ENCODE data around the gene ZBTB20. TPM values are rescaled to one million over a fixed set of nuclear protein-coding genes. Genes with fewer than 3 reads are reported as not detected.

The ZBTB20 gene
- polyA plus RNA-seq, 1 of the 3 experiments (the other 2 are of a cell fraction): 0.43 TPM

DNA sequence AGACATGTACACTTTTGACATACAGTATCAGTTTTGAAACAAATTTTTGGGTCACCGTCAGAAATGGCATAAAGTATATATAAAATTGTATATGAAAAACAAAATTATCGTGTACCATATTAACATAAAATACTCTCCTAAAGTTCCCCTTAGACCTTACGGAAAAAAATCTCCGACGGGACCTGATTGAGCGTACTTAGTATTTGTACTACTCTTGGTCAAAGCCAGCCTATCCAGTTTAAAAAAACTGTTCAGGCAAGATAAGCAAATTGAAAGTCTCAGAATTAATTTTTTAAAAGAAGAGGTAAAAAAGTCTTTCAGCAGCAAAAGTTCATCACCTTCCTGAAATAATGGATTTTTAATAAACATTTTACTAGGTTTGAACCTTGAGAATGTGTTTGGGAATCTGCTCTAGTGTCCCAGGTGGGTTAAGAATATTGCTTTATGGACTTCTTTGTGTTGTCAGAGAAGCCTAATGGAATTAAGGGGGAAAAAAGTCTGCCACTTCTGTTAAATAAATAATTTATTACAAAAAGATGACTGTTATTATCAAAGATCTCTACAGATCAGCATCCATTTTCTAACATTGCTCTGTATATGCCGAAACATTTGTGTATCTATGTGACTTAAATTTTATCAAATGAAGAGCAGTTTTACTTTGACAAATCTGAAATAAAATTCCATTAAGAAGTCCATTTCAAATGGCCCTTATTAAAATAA is 48.6 kb downstream of the ZBTB20 start:
- Histone ChIP-seq H3K9me2 (no peaks in the 10 kb centered on the region), H3K27ac (ENCODE audit: low read depth in 2 of 2, low read length in 1 of 2) (peak overlapping the region in 1 of 2 experiments; percentile 28; a peak in 1 of 4 replicates), H3K36me3 (replicated peaks in 1 of 2; ENCODE audit: control insufficient read depth in 1 of 2, insufficient read depth in 2 of 2, low read length in 1 of 2) (peaks cover 0 to 1% of the 10 kb centered on the region in 2 experiments), H3K27me3 (ENCODE audit: insufficient read depth) (no peaks in the 10 kb centered on the region), H4K20me1 (ENCODE audit: insufficient read depth) (no peaks in the 10 kb centered on the region), H3K79me2 (ENCODE audit: insufficient read depth) (no peaks in the 10 kb centered on the region), H3K4me3 (ENCODE audit: low read depth in 2 of 2, low read length in 1 of 2) (no peak overlapping the region), H3K4me1 (ENCODE audit: control insufficient read depth in 1 of 2, insufficient read depth in 2 of 2, low read depth in 1 of 2, low read length in 1 of 2) (peaks cover 15 to 16% of the 10 kb centered on the region in 2 experiments; a peak in 3 of 4 replicates), H3K4me2 (no peak overlapping the region), H3F3A (replicated peaks; ENCODE audit: insufficient read depth) (no peaks in the 10 kb centered on the region), H2AFZ (ENCODE audit: low read depth) (no peak overlapping the region), H3K9me3 (no peaks in the 10 kb centered on the region), H3K9ac (no peak overlapping the region)
- ChIA-PET POLR2A (no interaction called here), CTCF (interaction anchor here (0.6 to 1.0 kb wide), 2 partner anchors 271 to 1657 kb away, joined by 3 read pairs; no protein-coding TSS in a partner anchor)
- TF ChIP-seq ELF1 (IDR thresholded peaks at IDR 0.05): no peak
- no peak for TF ChIP-seq MEF2A (IDR thresholded peaks at IDR 0.05; ENCODE audit: borderline replicate concordance, low read depth)
- no peak for TF ChIP-seq RCOR1 (IDR thresholded peaks at IDR 0.05; ENCODE audit: low read length)
- no peak for TF ChIP-seq YY1 (IDR thresholded peaks at IDR 0.05; ENCODE audit: low read depth)
- TF ChIP-seq NFIC (IDR thresholded peaks at IDR 0.05; ENCODE audit: borderline replicate concordance): no peak
- no peak for TF ChIP-seq NRF1 (IDR thresholded peaks at IDR 0.05; ENCODE audit: low read depth, low read length)
- no peak for TF ChIP-seq TAF1 (IDR thresholded peaks at IDR 0.05; ENCODE audit: borderline replicate concordance, low read depth, low read length)
- no peak for TF ChIP-seq MXI1 (IDR thresholded peaks at IDR 0.05; ENCODE audit: low read depth, low read length)
- TF ChIP-seq, protein P1, sequence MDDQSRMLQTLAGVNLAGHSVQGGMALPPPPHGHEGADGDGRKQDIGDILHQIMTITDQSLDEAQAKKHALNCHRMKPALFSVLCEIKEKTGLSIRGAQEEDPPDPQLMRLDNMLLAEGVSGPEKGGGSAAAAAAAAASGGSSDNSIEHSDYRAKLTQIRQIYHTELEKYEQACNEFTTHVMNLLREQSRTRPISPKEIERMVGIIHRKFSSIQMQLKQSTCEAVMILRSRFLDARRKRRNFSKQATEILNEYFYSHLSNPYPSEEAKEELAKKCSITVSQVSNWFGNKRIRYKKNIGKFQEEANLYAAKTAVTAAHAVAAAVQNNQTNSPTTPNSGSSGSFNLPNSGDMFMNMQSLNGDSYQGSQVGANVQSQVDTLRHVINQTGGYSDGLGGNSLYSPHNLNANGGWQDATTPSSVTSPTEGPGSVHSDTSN (IDR thresholded peaks at IDR 0.05): no peak
- 98% methylated on average over 7 of the region's 7 CpGs for WGBS (ENCODE audit: low lambda C conversion rate)
- no peak for DNase-seq

- no peaks in the 10 kb centered on the region for H3K27me3 ChIP-seq (ENCODE audit: insufficient read depth)
- H4K20me1 ChIP-seq (ENCODE audit: insufficient read depth): no peaks in the 10 kb centered on the region
- no peaks in the 10 kb centered on the region for H3K9me2 ChIP-seq
- no peak overlapping the region for H3K9ac ChIP-seq
- H3K4me3 ChIP-seq (ENCODE audit: low read depth in 2 of 2, low read length in 1 of 2): no peak overlapping the region
- peaks cover 8 to 16% of the 10 kb centered on the region in 2 experiments; a peak in 3 of 4 replicates for H3K4me1 ChIP-seq (ENCODE audit: control insufficient read depth in 1 of 2, insufficient read depth in 2 of 2, low read depth in 1 of 2, low read length in 1 of 2)
- ChIA-PET POLR2A (no interaction called here), CTCF (interaction anchor here (1.0 to 4.8 kb wide), 7 partner anchors 10 to 712 kb away, joined by 3 to 21 read pairs (median 3); no protein-coding TSS in a partner anchor)
- H3K9me3 ChIP-seq: no peaks in the 10 kb centered on the region
- no peak overlapping the region for H2AFZ ChIP-seq (ENCODE audit: low read depth)
- H3F3A ChIP-seq (replicated peaks; ENCODE audit: insufficient read depth): no peaks in the 10 kb centered on the region
- H3K79me2 ChIP-seq (ENCODE audit: insufficient read depth): no peaks in the 10 kb centered on the region
- H3K4me2 ChIP-seq: no peak overlapping the region
- DNase-seq: no peak
- WGBS (ENCODE audit: low lambda C conversion rate): 100% methylated on average over 1 of the region's 1 CpG
- no peaks in the 10 kb centered on the region for H3K36me3 ChIP-seq (replicated peaks in 1 of 2; ENCODE audit: control insufficient read depth in 1 of 2, insufficient read depth in 2 of 2, low read length in 1 of 2)
- TF ChIP-seq MAX (IDR thresholded peaks at IDR 0.05; ENCODE audit: low read depth) (no peak), TCF12 (IDR thresholded peaks at IDR 0.05) (no peak), SMC3 (IDR thresholded peaks at IDR 0.05; ENCODE audit: low read depth, low read length) (no peak), TAF1 (IDR thresholded peaks at IDR 0.05; ENCODE audit: borderline replicate concordance, low read depth, low read length) (no peak), EZH2phosphoT487 (IDR thresholded peaks at IDR 0.05; ENCODE audit: borderline replicate concordance, low read depth) (no peak), REST (IDR thresholded peaks at IDR 0.05; ENCODE audit: low read depth, low read length) (no peak), YY1 (IDR thresholded peaks at IDR 0.05; ENCODE audit: low read depth) (no peak), MEF2A (IDR thresholded peaks at IDR 0.05; ENCODE audit: borderline replicate concordance, low read depth) (no peak), EP300 (IDR thresholded peaks at IDR 0.05; ENCODE audit: borderline replicate concordance in 1 of 2, low read depth in 1 of 2, low read length in 1 of 2) (no peak), TEAD4 (IDR thresholded peaks at IDR 0.05; ENCODE audit: borderline replicate concordance, insufficient read depth) (no peak), MXI1 (IDR thresholded peaks at IDR 0.05; ENCODE audit: low read depth, low read length) (no peak), FOXM1 (IDR thresholded peaks at IDR 0.05; ENCODE audit: low read depth) (no peak), CHD2 (IDR thresholded peaks at IDR 0.05; ENCODE audit: low read length, partially characterized antibody) (no peak), SIN3A (IDR thresholded peaks at IDR 0.05; ENCODE audit: borderline replicate concordance, low read depth, low read length) (no peak)
- TF ChIP-seq, protein P2, sequence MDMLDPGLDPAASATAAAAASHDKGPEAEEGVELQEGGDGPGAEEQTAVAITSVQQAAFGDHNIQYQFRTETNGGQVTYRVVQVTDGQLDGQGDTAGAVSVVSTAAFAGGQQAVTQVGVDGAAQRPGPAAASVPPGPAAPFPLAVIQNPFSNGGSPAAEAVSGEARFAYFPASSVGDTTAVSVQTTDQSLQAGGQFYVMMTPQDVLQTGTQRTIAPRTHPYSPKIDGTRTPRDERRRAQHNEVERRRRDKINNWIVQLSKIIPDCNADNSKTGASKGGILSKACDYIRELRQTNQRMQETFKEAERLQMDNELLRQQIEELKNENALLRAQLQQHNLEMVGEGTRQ (IDR thresholded peaks at IDR 0.05; ENCODE audit: borderline replicate concordance, low read depth, low read length): no peak
- H3K27ac ChIP-seq (ENCODE audit: low read depth in 2 of 2, low read length in 1 of 2): no peak overlapping the region
Observed at GRCh38 chr3:115095236-115095635, 51.9 kb downstream of the ZBTB20 start.

All from SK-N-SH (cell line).